Measurements from ENCODE around the gene GEMIN7.

Gene GEMIN7

DNA sequence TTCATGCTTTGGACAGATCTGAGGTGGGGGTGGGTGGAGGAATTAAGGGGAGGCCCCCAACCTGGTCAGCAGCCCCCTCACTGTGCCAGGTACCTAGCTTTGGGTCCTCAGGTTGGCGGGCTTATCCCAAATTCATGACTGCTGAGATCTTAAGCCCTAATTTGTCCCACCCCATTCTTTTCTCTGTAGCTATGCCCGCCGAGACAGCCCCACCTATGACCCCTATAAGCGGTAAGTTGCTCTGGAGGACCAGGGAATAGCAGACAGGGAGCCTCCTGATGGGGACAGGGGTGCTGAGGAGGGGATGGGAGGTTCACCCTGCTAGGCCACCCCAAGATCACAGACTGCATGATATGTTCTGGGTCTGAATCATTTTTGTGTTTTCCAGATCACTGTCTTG is 17.1 kb upstream of the GEMIN7 start:
- Histone ChIP-seq H3K36me3 (ENCODE audit: insufficient read depth, low read length) (peaks cover 89% of the 10 kb centered on the region), H3K4me2 (ENCODE audit: low read length) (no peak overlapping the region), H2AFZ (ENCODE audit: low read length) (no peak overlapping the region), H3K4me3 (ENCODE audit: low read depth, low read length, poor library complexity, severe bottlenecking) (no peak overlapping the region), H3F3A (ENCODE audit: insufficient read depth, low read length) (no peaks in the 10 kb centered on the region), H3K79me2 (ENCODE audit: insufficient read depth, low read length) (no peaks in the 10 kb centered on the region), H3K9ac (ENCODE audit: low read length) (no peak overlapping the region), H3K27me3 (ENCODE audit: insufficient read depth, low read length) (no peaks in the 10 kb centered on the region), H3K9me2 (ENCODE audit: low read depth, low read length) (no peaks in the 10 kb centered on the region), H3K4me1 (ENCODE audit: insufficient read depth, low read length, severe bottlenecking) (peaks cover 5% of the 10 kb centered on the region), H3K9me3 (ENCODE audit: low read length) (no peaks in the 10 kb centered on the region), H4K20me1 (ENCODE audit: insufficient read depth, low read length) (no peaks in the 10 kb centered on the region), H3K27ac (ENCODE audit: low read depth, low read length, poor library complexity, severe bottlenecking) (no peak overlapping the region)
- TF ChIP-seq, protein P1, sequence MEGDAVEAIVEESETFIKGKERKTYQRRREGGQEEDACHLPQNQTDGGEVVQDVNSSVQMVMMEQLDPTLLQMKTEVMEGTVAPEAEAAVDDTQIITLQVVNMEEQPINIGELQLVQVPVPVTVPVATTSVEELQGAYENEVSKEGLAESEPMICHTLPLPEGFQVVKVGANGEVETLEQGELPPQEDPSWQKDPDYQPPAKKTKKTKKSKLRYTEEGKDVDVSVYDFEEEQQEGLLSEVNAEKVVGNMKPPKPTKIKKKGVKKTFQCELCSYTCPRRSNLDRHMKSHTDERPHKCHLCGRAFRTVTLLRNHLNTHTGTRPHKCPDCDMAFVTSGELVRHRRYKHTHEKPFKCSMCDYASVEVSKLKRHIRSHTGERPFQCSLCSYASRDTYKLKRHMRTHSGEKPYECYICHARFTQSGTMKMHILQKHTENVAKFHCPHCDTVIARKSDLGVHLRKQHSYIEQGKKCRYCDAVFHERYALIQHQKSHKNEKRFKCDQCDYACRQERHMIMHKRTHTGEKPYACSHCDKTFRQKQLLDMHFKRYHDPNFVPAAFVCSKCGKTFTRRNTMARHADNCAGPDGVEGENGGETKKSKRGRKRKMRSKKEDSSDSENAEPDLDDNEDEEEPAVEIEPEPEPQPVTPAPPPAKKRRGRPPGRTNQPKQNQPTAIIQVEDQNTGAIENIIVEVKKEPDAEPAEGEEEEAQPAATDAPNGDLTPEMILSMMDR (IDR thresholded peaks at IDR 0.05; ENCODE audit: low read length), result no peak
- TF ChIP-seq EZH2 (IDR thresholded peaks at IDR 0.05; ENCODE audit: borderline replicate concordance, low read length), result no peak

DNA sequence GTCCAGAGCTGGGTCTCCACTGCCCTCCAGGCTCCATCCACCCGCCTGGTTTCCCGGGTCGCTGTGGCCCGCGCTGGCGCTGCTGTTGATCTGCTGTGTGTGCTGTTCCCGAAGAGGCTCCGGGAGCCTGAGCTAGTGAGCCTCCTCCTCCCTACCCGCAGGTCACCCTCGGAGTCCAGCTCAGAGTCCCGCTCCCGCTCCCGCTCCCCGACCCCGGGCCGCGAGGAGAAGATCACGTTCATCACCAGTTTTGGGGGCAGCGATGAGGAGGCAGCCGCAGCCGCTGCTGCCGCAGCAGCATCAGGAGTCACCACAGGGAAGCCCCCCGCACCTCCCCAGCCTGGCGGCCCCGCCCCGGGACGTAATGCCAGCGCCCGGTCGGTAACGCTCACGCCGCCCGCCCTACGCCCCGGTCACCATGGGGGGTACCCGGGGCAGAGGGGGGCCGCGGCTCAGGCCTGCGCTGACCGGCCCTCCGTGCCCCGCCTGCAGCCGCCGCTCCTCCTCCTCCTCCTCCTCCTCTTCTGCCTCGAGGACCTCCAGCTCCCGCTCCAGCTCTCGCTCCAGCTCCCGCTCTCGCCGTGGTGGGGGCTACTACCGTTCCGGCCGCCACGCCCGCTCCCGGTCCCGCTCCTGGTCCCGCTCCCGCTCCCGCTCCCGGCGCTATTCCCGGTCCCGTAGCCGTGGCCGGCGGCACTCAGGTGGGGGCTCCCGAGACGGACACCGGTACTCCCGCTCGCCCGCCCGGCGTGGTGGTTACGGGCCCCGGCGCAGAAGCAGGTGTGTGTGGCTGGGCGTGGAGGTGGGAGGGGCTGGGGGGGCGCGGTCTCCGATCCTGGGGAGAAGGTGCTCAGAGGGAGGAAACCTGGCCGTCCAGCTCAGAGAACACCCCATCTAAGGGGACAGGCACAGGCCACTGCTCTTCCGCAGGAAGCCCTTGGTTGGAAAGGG is 14.9 kb upstream of the GEMIN7 start:
- Histone ChIP-seq H4K20me1 (ENCODE audit: insufficient read depth, low read length) (no peaks in the 10 kb centered on the region), H3K79me2 (ENCODE audit: insufficient read depth, low read length) (no peaks in the 10 kb centered on the region), H3K4me1 (ENCODE audit: insufficient read depth, low read length, severe bottlenecking) (no peaks in the 10 kb centered on the region), H3K27me3 (ENCODE audit: insufficient read depth, low read length) (no peaks in the 10 kb centered on the region), H3K9ac (ENCODE audit: low read length) (no peak overlapping the region), H3K27ac (ENCODE audit: low read depth, low read length, poor library complexity, severe bottlenecking) (no peak overlapping the region), H3K4me3 (ENCODE audit: low read depth, low read length, poor library complexity, severe bottlenecking) (no peak overlapping the region), H3K4me2 (ENCODE audit: low read length) (no peak overlapping the region), H2AFZ (ENCODE audit: low read length) (no peak overlapping the region), H3F3A (ENCODE audit: insufficient read depth, low read length) (no peaks in the 10 kb centered on the region), H3K9me2 (ENCODE audit: low read depth, low read length) (no peaks in the 10 kb centered on the region), H3K9me3 (ENCODE audit: low read length) (no peaks in the 10 kb centered on the region), H3K36me3 (ENCODE audit: insufficient read depth, low read length) (peaks cover 90% of the 10 kb centered on the region)
- TF ChIP-seq, protein P1 (IDR thresholded peaks at IDR 0.05; ENCODE audit: low read length), result no peak
- no peak for TF ChIP-seq EZH2 (IDR thresholded peaks at IDR 0.05; ENCODE audit: borderline replicate concordance, low read length)

DNA sequence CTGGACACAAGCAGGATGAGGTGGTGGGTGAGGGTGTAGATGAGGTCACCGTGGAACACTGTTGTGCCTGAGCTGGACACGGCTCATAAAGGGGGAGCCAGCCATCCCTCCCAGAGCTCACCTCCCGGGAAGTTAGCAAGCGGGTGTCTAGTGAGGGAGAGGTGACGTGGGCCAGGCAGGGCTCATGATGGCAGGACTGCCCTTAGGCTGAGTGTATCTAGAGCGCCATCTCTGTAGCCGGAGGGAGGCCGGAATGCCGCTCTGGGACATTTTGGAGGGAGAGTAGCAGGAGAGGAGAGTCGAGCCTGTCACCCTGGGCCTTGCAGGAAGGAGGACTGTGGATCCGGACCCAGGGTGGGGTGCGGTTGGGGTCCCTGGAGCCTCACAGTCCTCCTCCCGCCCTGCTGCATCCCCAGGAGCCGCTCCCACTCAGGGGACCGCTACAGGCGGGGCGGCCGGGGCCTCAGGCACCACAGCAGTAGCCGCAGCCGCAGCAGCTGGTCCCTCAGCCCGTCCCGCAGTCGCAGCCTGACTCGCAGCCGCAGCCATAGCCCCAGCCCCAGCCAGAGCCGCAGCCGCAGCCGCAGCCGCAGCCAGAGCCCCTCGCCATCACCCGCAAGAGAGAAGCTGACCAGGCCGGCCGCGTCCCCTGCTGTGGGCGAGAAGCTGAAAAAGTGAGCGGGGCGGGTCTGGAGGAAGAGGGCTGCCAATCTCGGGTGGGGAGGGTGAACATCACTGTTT is 12.0 kb upstream of the GEMIN7 start:
- H3K4me1 ChIP-seq (ENCODE audit: insufficient read depth, low read length, severe bottlenecking), result peaks cover 16% of the 10 kb centered on the region
- TF ChIP-seq, protein P1 (IDR thresholded peaks at IDR 0.05; ENCODE audit: low read length), result no peak
- no peak for TF ChIP-seq EZH2 (IDR thresholded peaks at IDR 0.05; ENCODE audit: borderline replicate concordance, low read length)
- no peaks in the 10 kb centered on the region for H4K20me1 ChIP-seq (ENCODE audit: insufficient read depth, low read length)
- no peak overlapping the region for H3K9ac ChIP-seq (ENCODE audit: low read length)
- no peak overlapping the region for H3K27ac ChIP-seq (ENCODE audit: low read depth, low read length, poor library complexity, severe bottlenecking)
- H3F3A ChIP-seq (ENCODE audit: insufficient read depth, low read length), result 0 out of 2 replicates have a peak, but pooled peaks cover 6% of the 10 kb centered on the region
- H2AFZ ChIP-seq (ENCODE audit: low read length), result no peak overlapping the region
- H3K4me2 ChIP-seq (ENCODE audit: low read length), result no peak overlapping the region
- no peaks in the 10 kb centered on the region for H3K27me3 ChIP-seq (ENCODE audit: insufficient read depth, low read length)
- no peaks in the 10 kb centered on the region for H3K9me2 ChIP-seq (ENCODE audit: low read depth, low read length)
- H3K79me2 ChIP-seq (ENCODE audit: insufficient read depth, low read length), result no peaks in the 10 kb centered on the region
- no peak overlapping the region for H3K4me3 ChIP-seq (ENCODE audit: low read depth, low read length, poor library complexity, severe bottlenecking)
- peaks cover 91% of the 10 kb centered on the region for H3K36me3 ChIP-seq (ENCODE audit: insufficient read depth, low read length)
- no peaks in the 10 kb centered on the region for H3K9me3 ChIP-seq (ENCODE audit: low read length)

Measured in OCI-LY1 (cell line).